Ascending aorta (tissue), 2 donors: ENCODE results near the gene ZDHHC5. TPM values are rescaled to one million over a fixed set of nuclear protein-coding genes. Genes with fewer than 3 reads are reported as not detected.
"Not testable (repeated sequence)": the region's sequence is repeated elsewhere in the genome, so short reads cannot be mapped to it uniquely, and the experiment has no call there.

Experiments
- DNase-seq, 2 donors: peaks; one replicate each; pipeline ENCODE4 v3.0.0-alpha.2; 2019; ENCODE audit warnings: low spot score in 2 of 2
- H3K27ac ChIP-seq, 2 donors: fragments of 200-600 bp; sonication (generic); one replicate each; pipeline ENCODE4 v1.5.1; 2016 to 2017; ENCODE audit warnings: mild to moderate bottlenecking in 1 of 2
- H3K27me3 ChIP-seq: fragments of 200-600 bp; sonication (generic); one replicate; pipeline ENCODE4 v1.5.1; 2017
- H3K36me3 ChIP-seq, 2 donors: fragments of 200-600 bp; sonication (generic); one replicate each; pipeline ENCODE4 v1.5.1; 2016
- H3K4me1 ChIP-seq, 2 donors: fragments of 200-600 bp; sonication (generic); one replicate each; pipeline ENCODE4 v1.5.1; 2016 to 2017; ENCODE audit warnings: mild to moderate bottlenecking in 1 of 2
- H3K4me3 ChIP-seq, 2 donors: fragments of 200-600 bp; sonication (generic); one replicate each; pipeline ENCODE4 v1.5.1; 2016 to 2017; ENCODE audit warnings: mild to moderate bottlenecking in 1 of 2
- H3K9me3 ChIP-seq, 2 donors: fragments of 200-600 bp; sonication (generic); one replicate each; pipeline ENCODE4 v1.5.1; 2016
- CTCF ChIP-seq, 3 experiments: fragments of 200-600 bp in 2 of 3; fragments of 450-650 bp in 1 of 3; sonication (generic) in 2 of 3; IDR thresholded peaks; one replicate each; pipeline ENCODE4 v1.5.1; 2016 to 2019; ENCODE audit warnings: antibody characterized with exemption in 3 of 3, mild to moderate bottlenecking in 1 of 3, moderate library complexity in 1 of 3
- intact Hi-C: fragments of 100-400 bp; cut with DNase I; formaldehyde crosslinking; loops from one replicate; pipeline ENCODE4 v1.15.1; 2023
- total RNA-seq: library from RNA; depleted of rRNA; stranded (reverse); fragments of >200 nt; gene quantifications from one replicate; pipeline ENCODE4 v1.1.0, GENCODE V29; 2016

Gene ZDHHC5
- total RNA-seq, 1 donor from 2014 or later, result 26.2 TPM

DNA sequence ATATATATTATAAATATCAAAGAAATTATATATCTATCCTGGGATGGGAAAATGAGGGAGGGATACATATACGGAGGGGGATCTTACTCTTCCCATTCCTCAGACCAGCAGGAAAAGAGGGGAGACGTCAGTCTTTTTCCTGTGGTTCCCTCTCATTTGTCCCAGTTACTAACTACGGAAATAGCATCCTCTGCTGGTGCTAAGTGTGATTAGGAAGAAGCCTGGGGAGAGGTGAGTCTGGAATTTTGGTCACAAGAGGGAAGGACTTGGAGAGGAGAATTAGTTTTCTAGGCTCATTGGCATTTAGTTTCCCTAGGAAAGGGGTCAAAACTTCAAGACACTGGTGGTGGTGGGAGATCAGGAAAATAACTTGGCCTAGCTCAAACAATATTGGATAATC, 32.5 kb downstream of the ZDHHC5 start:
- intact Hi-C loops, result no loop called here

GRCh38 chr11:57703341-57703740, 35.4 kb downstream of the ZDHHC5 start:
- Histone ChIP-seq H3K9me3 (no peaks in the 10 kb centered on the region), H3K4me3 (no peak overlapping the region), H3K36me3 (peaks cover 52 to 54% of the 10 kb centered on the region in 2 donors), H3K27me3 (no peaks in the 10 kb centered on the region), H3K4me1 (peaks cover 0 to 4% of the 10 kb centered on the region in 2 donors), H3K27ac (peak overlapping the region; percentile 59 to 68)
- intact Hi-C loops, result no loop called here
- no peak for TF ChIP-seq CTCF (IDR thresholded peaks at IDR 0.05)
- DNase-seq, result no peak

More for the DNA sequence above, 32.5 kb downstream of the ZDHHC5 start:
- H3K27me3 ChIP-seq, result no peaks in the 10 kb centered on the region
- H3K4me3 ChIP-seq, result no peak overlapping the region
- H3K36me3 ChIP-seq, result peaks cover 80 to 83% of the 10 kb centered on the region in 2 donors
- no peak overlapping the region for H3K27ac ChIP-seq
- DNase-seq, result no peak
- no peaks in the 10 kb centered on the region for H3K9me3 ChIP-seq
- peaks cover 0 to 4% of the 10 kb centered on the region in 2 donors for H3K4me1 ChIP-seq
- TF ChIP-seq CTCF (IDR thresholded peaks at IDR 0.05), result no peak

DNA sequence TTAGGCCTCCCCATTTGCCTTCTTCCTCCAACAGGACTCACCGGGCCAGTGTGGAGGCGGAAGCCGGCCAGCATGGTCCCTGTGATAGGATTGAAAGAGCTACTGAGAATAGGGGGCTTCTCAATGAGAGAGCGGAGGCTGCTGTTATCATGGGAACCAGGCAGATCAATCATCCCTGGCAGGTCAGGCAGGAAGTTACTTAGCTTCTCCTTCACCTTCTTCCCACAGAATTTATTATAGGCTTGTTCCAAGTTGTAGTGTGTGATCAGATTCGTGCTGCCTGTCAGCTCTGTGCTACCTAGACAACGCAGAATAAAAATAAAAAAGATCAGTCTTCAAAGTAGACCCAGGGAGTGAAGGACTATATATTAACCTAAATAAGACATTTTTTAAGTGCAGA, 37.0 kb downstream of the ZDHHC5 start:
- intact Hi-C loops, result no loop called here
- no peaks in the 10 kb centered on the region for H3K27me3 ChIP-seq
- no peak overlapping the region for H3K4me3 ChIP-seq
- no peak for TF ChIP-seq CTCF (IDR thresholded peaks at IDR 0.05)
- no peak for DNase-seq
- peaks cover 0 to 4% of the 10 kb centered on the region in 2 donors for H3K4me1 ChIP-seq
- no peak overlapping the region for H3K27ac ChIP-seq
- H3K9me3 ChIP-seq, result no peaks in the 10 kb centered on the region
- peaks cover 37 to 38% of the 10 kb centered on the region in 2 donors for H3K36me3 ChIP-seq

DNA sequence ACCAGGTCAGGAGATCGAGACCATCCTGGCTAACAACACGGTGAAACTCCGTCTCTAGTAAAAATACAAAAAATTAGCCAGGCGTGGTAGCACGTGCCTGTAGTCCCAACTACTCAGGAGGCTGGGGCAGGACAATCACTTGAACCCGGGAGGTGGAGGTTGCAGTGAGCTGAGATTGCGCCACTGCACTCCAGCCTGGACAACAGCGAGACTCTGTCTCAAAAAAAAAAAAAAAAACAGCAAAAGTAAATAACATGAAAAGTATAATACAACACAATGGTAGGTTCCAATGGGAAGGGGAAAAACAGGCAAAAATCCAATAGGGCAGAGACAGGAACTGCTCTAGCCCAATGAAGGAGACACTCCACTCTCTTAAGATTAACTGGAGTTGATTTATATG, 37.5 kb downstream of the ZDHHC5 start:
- H3K27ac ChIP-seq, H3K4me3 ChIP-seq, H3K9me3 ChIP-seq, H3K4me1 ChIP-seq, H3K27me3 ChIP-seq, DNase-seq, intact Hi-C loops: not testable (repeated sequence)
- H3K36me3 ChIP-seq, result peaks cover 33% of the 10 kb centered on the region in 2 donors

DNA sequence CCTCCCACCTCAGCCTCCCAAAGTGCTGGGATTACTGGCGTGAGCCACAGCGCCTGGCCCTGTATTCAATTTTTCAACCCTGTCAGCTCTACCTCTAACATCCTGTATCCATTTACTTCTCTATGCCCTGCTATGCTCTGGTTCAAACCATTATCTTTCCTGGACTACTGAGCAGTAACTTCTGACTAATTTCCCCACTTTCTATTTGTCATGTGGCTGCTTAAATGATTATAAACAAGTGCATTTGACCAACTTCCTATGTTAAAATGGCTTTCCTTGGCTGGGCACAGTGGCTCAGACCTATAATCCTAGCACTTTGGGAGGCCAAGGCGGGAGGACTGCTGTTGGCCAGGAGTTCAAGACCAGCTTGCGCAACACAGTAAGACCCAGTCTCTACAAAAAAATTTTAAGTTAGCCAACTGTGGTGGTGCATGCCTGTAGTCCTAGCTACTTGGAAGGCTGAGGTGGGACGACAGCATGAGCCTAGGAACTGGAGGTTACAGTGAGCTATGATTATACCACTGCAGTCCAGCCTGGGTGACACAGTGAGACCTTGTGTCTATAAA, 42.0 kb downstream of the ZDHHC5 start:
- Histone ChIP-seq H3K27ac (no peak overlapping the region), H3K4me1 (peaks cover 16 to 25% of the 10 kb centered on the region in 2 donors), H3K9me3 (no peaks in the 10 kb centered on the region), H3K4me3 (no peak overlapping the region), H3K36me3 (peaks cover 2% of the 10 kb centered on the region in 2 donors), H3K27me3 (no peaks in the 10 kb centered on the region)
- TF ChIP-seq CTCF (IDR thresholded peaks at IDR 0.05), result no peak
- intact Hi-C loops, result no loop called here
- DNase-seq, result no peak

- Histone ChIP-seq H3K9me3 (no peaks in the 10 kb centered on the region), H3K27ac (peak within 1 kb of the TSS; percentile 82 to 89), H3K36me3 (no peaks in the 10 kb centered on the region), H3K4me3 (peak within 1 kb of the TSS; percentile 79 to 85), H3K27me3 (no peaks in the 10 kb centered on the region), H3K4me1 (peaks cover 16 to 29% of the 10 kb centered on the region in 2 donors)
- DNase-seq, result no peak
- intact Hi-C loops, result loop anchor here (1.0 to 2.0 kb wide), 7 partner anchors 30 to 181 kb away; partner anchors contain the start of genes CLP1, CTNND1, SELENOH and TIMM10
- TF ChIP-seq CTCF (IDR thresholded peaks at IDR 0.05), result no peak
These were observed 43.7 kb downstream of the ZDHHC5 start, which contains the start of gene MED19 for GRCh38 chr11:57711414-57712255. Gene MED19 (minus strand): TSS chr11:57712215. CDS start chr11:57712179, 36 bp downstream.
